Erythroblast (primary cell): ENCODE measurements around the gene DOCK3.

Experiments used
- GATA1 ChIP-seq: IDR thresholded peaks from 2 replicates; pipeline ENCODE4 v1.6.1; 2011; ENCODE audit warnings: low read depth, mild to moderate bottlenecking, control low read depth, low read length, moderate library complexity
- POLR2A ChIP-seq: IDR thresholded peaks from 2 replicates; pipeline ENCODE4 v1.6.1; 2011; ENCODE audit warnings: mild to moderate bottlenecking, low read length

DNA sequence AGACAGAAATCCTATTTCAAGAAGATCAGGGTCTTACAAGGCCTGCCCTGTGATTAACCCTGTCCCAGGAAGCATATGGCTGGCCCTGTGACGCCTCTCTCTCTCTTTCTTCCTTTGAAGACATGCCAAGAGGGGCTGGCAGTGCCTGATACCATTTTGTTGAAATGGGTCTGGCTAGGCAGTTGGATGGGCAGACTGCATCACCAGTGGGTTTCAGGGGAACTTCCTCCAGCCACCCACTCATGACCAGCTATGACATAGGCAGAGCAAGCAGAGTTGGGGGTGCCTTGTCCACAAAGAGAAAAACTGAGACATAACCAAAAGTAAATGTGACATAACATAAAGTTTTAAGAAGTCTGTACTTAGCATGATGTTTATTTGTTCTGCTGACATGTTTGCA, 679.0 kb downstream of the DOCK3 start:
- TF ChIP-seq POLR2A, result no peak
- TF ChIP-seq GATA1, result no peak
